ENCODE data around the gene MON2. TPM values are rescaled to one million over a fixed set of nuclear protein-coding genes. Genes with fewer than 3 reads are reported as not detected.
"Not testable (repeated sequence)": the region's sequence is repeated elsewhere in the genome, so short reads cannot be mapped to it uniquely, and the experiment has no call there.

The MON2 gene
- total RNA-seq, 1 donor from 2014 or later: 21.3 TPM

DNA sequence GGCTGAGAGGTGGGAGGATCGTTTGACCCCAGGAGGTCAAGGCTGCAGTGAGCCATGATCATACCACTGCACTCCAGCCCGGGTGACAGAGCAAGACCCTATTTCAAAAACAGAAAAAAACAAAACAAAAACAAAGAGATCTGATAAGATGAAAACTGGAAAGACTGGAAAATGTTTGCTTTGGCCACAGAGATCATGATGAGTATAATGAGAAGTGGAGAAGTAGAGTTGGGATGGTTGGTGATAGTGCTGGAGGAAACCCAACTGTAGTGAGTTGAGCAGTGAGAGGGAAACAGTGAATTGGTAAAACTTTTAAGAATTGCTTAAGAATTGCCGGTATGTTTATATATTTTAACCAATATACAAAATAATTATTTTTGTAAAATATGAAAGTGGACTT, 39.2 kb downstream of the MON2 start:
- FAIRE-seq: no peak
- Histone ChIP-seq H3K36me3 (ENCODE audit: control insufficient read depth, insufficient read depth, low read length) (peaks cover 1% of the 10 kb centered on the region), H3K27me3 (ENCODE audit: control insufficient read depth, insufficient read depth, low read length) (no peaks in the 10 kb centered on the region), H3K4me3 (ENCODE audit: low read depth, low read length) (no peak overlapping the region)
- DNase-seq (ENCODE audit: low read depth): no peak
- TF ChIP-seq, protein P1, sequence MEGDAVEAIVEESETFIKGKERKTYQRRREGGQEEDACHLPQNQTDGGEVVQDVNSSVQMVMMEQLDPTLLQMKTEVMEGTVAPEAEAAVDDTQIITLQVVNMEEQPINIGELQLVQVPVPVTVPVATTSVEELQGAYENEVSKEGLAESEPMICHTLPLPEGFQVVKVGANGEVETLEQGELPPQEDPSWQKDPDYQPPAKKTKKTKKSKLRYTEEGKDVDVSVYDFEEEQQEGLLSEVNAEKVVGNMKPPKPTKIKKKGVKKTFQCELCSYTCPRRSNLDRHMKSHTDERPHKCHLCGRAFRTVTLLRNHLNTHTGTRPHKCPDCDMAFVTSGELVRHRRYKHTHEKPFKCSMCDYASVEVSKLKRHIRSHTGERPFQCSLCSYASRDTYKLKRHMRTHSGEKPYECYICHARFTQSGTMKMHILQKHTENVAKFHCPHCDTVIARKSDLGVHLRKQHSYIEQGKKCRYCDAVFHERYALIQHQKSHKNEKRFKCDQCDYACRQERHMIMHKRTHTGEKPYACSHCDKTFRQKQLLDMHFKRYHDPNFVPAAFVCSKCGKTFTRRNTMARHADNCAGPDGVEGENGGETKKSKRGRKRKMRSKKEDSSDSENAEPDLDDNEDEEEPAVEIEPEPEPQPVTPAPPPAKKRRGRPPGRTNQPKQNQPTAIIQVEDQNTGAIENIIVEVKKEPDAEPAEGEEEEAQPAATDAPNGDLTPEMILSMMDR (IDR thresholded peaks at IDR 0.05; ENCODE audit: insufficient read depth, low read length, severe bottlenecking): no peak

DNA sequence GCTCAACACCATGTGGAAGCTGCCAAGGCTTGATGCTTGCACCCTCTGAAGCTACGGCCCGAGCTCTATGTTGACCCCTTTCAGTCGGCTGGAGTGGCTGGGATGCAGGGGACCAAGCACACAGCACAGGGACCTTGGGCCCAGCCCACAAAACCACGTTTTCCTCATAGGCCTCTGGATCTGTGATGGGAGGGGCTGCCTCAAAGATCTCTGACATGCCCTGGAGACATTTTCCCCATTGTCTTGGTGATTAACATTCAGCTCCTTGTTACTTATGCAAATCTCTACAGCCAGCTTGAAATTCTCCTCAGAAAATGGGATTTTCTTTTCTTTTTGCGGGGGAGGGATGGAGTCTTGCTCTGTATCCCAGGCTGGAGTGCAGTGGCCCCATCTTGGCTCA, 46.3 kb downstream of the MON2 start:
- TF ChIP-seq, protein P1 (IDR thresholded peaks at IDR 0.05; ENCODE audit: insufficient read depth, low read length, severe bottlenecking): no peak
- Histone ChIP-seq H3K4me3 (ENCODE audit: low read depth, low read length) (no peak overlapping the region), H3K36me3 (ENCODE audit: control insufficient read depth, insufficient read depth, low read length) (peaks cover 2% of the 10 kb centered on the region), H3K27me3 (ENCODE audit: control insufficient read depth, insufficient read depth, low read length) (no peaks in the 10 kb centered on the region)
- FAIRE-seq (no peak), DNase-seq (ENCODE audit: low read depth) (no peak)

GRCh38 chr12:62514080-62514479, 47.5 kb downstream of the MON2 start:
- DNase-seq (ENCODE audit: low read depth); H3K27me3 ChIP-seq (ENCODE audit: control insufficient read depth, insufficient read depth, low read length); H3K36me3 ChIP-seq (ENCODE audit: control insufficient read depth, insufficient read depth, low read length); FAIRE-seq; H3K4me3 ChIP-seq (ENCODE audit: low read depth, low read length): not testable (repeated sequence)

- no peak for DNase-seq (ENCODE audit: low read depth)
- FAIRE-seq: no peak
- H3K4me3 ChIP-seq (ENCODE audit: low read depth, low read length): no peak overlapping the region
- TF ChIP-seq, protein P1 (IDR thresholded peaks at IDR 0.05; ENCODE audit: insufficient read depth, low read length, severe bottlenecking): no peak
- peaks cover 1% of the 10 kb centered on the region for H3K36me3 ChIP-seq (ENCODE audit: control insufficient read depth, insufficient read depth, low read length)
- H3K27me3 ChIP-seq (ENCODE audit: control insufficient read depth, insufficient read depth, low read length): no peaks in the 10 kb centered on the region
Observed at GRCh38 chr12:62516927-62517326, 50.3 kb downstream of the MON2 start.

- Histone ChIP-seq H3K4me3 (ENCODE audit: low read depth, low read length) (no peak overlapping the region), H3K27me3 (ENCODE audit: control insufficient read depth, insufficient read depth, low read length) (no peaks in the 10 kb centered on the region), H3K36me3 (ENCODE audit: control insufficient read depth, insufficient read depth, low read length) (no peaks in the 10 kb centered on the region)
- TF ChIP-seq, protein P1 (IDR thresholded peaks at IDR 0.05; ENCODE audit: insufficient read depth, low read length, severe bottlenecking): no peak
- FAIRE-seq (no peak), DNase-seq (ENCODE audit: low read depth) (no peak)
Observed at GRCh38 chr12:62517887-62518286, 51.3 kb downstream of the MON2 start.

DNA sequence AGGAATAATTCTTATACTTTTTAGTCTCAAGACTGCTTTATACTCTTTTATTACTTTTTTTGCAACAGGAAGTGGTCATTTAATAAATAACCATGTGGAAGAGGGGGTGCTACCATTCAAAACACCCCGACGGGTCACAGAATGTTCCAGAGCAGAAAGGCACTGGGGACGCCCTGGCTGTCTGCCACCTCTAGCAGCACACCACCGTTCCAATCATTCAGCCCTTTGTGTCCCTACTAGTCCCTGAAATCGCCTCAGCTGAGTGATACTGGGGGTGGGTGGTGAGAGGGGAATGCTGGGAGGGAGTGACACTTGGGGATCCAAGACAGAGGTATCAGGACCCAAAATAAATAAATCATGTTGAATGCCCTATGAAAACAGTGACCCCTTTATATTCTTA, 52.4 kb downstream of the MON2 start:
- DNase-seq (ENCODE audit: low read depth) (no peak), FAIRE-seq (no peak)
- TF ChIP-seq, protein P1 (IDR thresholded peaks at IDR 0.05; ENCODE audit: insufficient read depth, low read length, severe bottlenecking): no peak

More for the DNA sequence above, 52.4 kb downstream of the MON2 start:
- Histone ChIP-seq H3K4me3 (ENCODE audit: low read depth, low read length) (no peak overlapping the region), H3K36me3 (ENCODE audit: control insufficient read depth, insufficient read depth, low read length) (no peaks in the 10 kb centered on the region), H3K27me3 (ENCODE audit: control insufficient read depth, insufficient read depth, low read length) (no peaks in the 10 kb centered on the region)
